IPS DF 4.7 (cell line): ENCODE measurements around the gene NOXA1.
"Not testable (repeated sequence)": the region's sequence is repeated elsewhere in the genome, so short reads cannot be mapped to it uniquely, and the experiment has no call there.

Experiments
- DNase-seq: peaks from one replicate; pipeline ENCODE4 v3.0.0-alpha.2; 2013; ENCODE audit warnings: low spot score; ENCODE audit errors: extremely low read depth

NOXA1 gene

GRCh38 chr9:137465000-137465719 is 42.0 kb downstream of the NOXA1 start:
- DNase-seq = no peak

GRCh38 chr9:137465720-137466388 is 42.7 kb downstream of the NOXA1 start:
- no peak for DNase-seq

- not testable (repeated sequence) for DNase-seq
Observed at GRCh38 chr9:137466389-137467085, 43.3 kb downstream of the NOXA1 start.

GRCh38 chr9:137467161-137467581 is 44.0 kb downstream of the NOXA1 start:
- DNase-seq = no peak

GRCh38 chr9:137467896-137468295 is 44.7 kb downstream of the NOXA1 start:
- DNase-seq = no peak

GRCh38 chr9:137470785-137471184 is 47.6 kb downstream of the NOXA1 start:
- no peak for DNase-seq

- DNase-seq = no peak
Observed at GRCh38 chr9:137474271-137474670, 51.1 kb downstream of the NOXA1 start.

GRCh38 chr9:137475666-137476065 is 52.5 kb downstream of the NOXA1 start:
- DNase-seq = no peak

- no peak for DNase-seq
Observed at GRCh38 chr9:137476856-137477255, 53.7 kb downstream of the NOXA1 start.

- DNase-seq = no peak
Observed at GRCh38 chr9:137477778-137478612, 54.8 kb downstream of the NOXA1 start.

- DNase-seq = no peak
Observed at GRCh38 chr9:137478613-137478961, 55.4 kb downstream of the NOXA1 start.

GRCh38 chr9:137478962-137479861 is 56.0 kb downstream of the NOXA1 start:
- no peak for DNase-seq

- DNase-seq = no peak
Observed at GRCh38 chr9:137479892-137480685, 56.9 kb downstream of the NOXA1 start.

- no peak for DNase-seq
Observed at GRCh38 chr9:137480686-137481683, 57.8 kb downstream of the NOXA1 start.

- no peak for DNase-seq
Observed at GRCh38 chr9:137482094-137482781, 59.0 kb downstream of the NOXA1 start.
